SJSA1 (cell line): ENCODE data around the gene YOD1. TPM values are rescaled to one million over a fixed set of nuclear protein-coding genes. Genes with fewer than 3 reads are reported as not detected.
A peak's percentile ranks its signal among the peaks of the same experiment; 100 is the strongest.
"Not testable (repeated sequence)": the region's sequence is repeated elsewhere in the genome, so short reads cannot be mapped to it uniquely, and the experiment has no call there.

ENCODE experiments used
- DNase-seq, 2 experiments: peaks; one replicate each; pipeline ENCODE4 v3.0.0-alpha.2; 2015 to 2020; ENCODE audit warnings: low spot score in 2 of 2, low read depth in 1 of 2
- H3K27ac ChIP-seq: fragments of 250-450 bp; sonication (Bioruptor Pico); 2 replicates; pipeline ENCODE4 v1.5.1; 2020; ENCODE audit warnings: mild to moderate bottlenecking, moderate library complexity
- H3K27me3 ChIP-seq: fragments of 250-450 bp; sonication (Bioruptor Pico); replicated peaks from 2 replicates; pipeline ENCODE4 v1.5.1; 2020; ENCODE audit warnings: mild to moderate bottlenecking, moderate library complexity
- H3K36me3 ChIP-seq: fragments of 250-450 bp; sonication (Bioruptor Pico); 2 replicates; pipeline ENCODE4 v1.5.1; 2020; ENCODE audit warnings: mild to moderate bottlenecking
- H3K4me1 ChIP-seq: fragments of 250-450 bp; sonication (Bioruptor Pico); replicated peaks from 2 replicates; pipeline ENCODE4 v1.6.1; 2021; ENCODE audit warnings: mild to moderate bottlenecking
- H3K4me3 ChIP-seq: fragments of 250-450 bp; sonication (Bioruptor Pico); 2 replicates; pipeline ENCODE4 v1.5.1; 2020; ENCODE audit warnings: mild to moderate bottlenecking
- H3K9me3 ChIP-seq: fragments of 250-450 bp; sonication (Bioruptor Pico); replicated peaks from 2 replicates; pipeline ENCODE4 v1.5.1; 2020; ENCODE audit warnings: mild to moderate bottlenecking
- total RNA-seq: library from RNA; depleted of rRNA; stranded (reverse); fragments of >200 nt; shearing (Covaris generic); gene quantifications from 2 replicates; pipeline ENCODE4 v1.2.3, GENCODE V29; 2014

The YOD1 gene
- total RNA-seq, 1 experiment from 2014 or later, result 9.9 TPM

- H3K9me3 ChIP-seq, result no peaks in the 10 kb centered on the region
- H3K27me3 ChIP-seq, result no peaks in the 10 kb centered on the region
- peaks cover 20% of the 10 kb centered on the region for H3K4me1 ChIP-seq
- H3K36me3 ChIP-seq, result peaks cover 49% of the 10 kb centered on the region
- H3K27ac ChIP-seq, result peak overlapping the region; percentile 79
- H3K4me3 ChIP-seq, result peak overlapping the region; percentile 89
- DNase-seq, result peak in 1 of 2 experiments; percentile 62
Observed at GRCh38 chr1:207049974-207050391, 1.0 kb downstream of the YOD1 start.

- no peaks in the 10 kb centered on the region for H3K9me3 ChIP-seq
- peak overlapping the region; percentile 89 for H3K4me3 ChIP-seq
- H3K4me1 ChIP-seq, result peaks cover 20% of the 10 kb centered on the region
- H3K36me3 ChIP-seq, result peaks cover 49% of the 10 kb centered on the region
- H3K27me3 ChIP-seq, result no peaks in the 10 kb centered on the region
- no peak for DNase-seq
- H3K27ac ChIP-seq, result no peak overlapping the region
Observed at GRCh38 chr1:207049514-207049913, 1.5 kb downstream of the YOD1 start.

GRCh38 chr1:207049054-207049453, 2.0 kb downstream of the YOD1 start:
- no peaks in the 10 kb centered on the region for H3K9me3 ChIP-seq
- peaks cover 49% of the 10 kb centered on the region for H3K36me3 ChIP-seq
- H3K4me1 ChIP-seq, result peaks cover 20% of the 10 kb centered on the region
- no peak overlapping the region for H3K4me3 ChIP-seq
- no peaks in the 10 kb centered on the region for H3K27me3 ChIP-seq
- H3K27ac ChIP-seq, result no peak overlapping the region
- DNase-seq, result no peak

DNA sequence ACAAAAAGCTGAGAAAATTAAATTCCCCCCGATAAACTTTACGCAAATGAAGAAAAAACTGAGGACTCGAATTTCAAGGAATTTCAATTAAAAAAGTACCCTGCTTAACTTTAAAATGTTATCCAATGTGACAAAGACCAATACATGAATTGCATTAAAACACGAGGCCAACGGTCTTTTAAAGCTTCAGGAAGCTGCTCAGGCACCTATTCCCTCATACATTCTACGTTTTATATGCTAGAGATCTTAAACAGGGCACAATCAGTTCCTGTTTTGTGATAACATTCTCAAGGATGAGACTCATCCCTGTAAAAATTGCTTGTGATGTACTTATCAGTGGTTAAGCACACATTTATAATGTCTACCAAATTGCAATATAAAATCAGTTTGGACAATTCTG, 3.0 kb downstream of the YOD1 start:
- Histone ChIP-seq H3K4me1 (peaks cover 20% of the 10 kb centered on the region), H3K27ac (no peak overlapping the region), H3K36me3 (peaks cover 49% of the 10 kb centered on the region), H3K4me3 (no peak overlapping the region), H3K27me3 (no peaks in the 10 kb centered on the region), H3K9me3 (no peaks in the 10 kb centered on the region)
- DNase-seq, result no peak

- Histone ChIP-seq H3K4me3 (no peak overlapping the region), H3K9me3 (no peaks in the 10 kb centered on the region), H3K4me1 (peaks cover 20% of the 10 kb centered on the region), H3K27ac (no peak overlapping the region), H3K27me3 (no peaks in the 10 kb centered on the region), H3K36me3 (peaks cover 49% of the 10 kb centered on the region)
- no peak for DNase-seq
Observed at GRCh38 chr1:207047505-207047904, 3.5 kb downstream of the YOD1 start.

- Histone ChIP-seq H3K4me3 (no peak overlapping the region), H3K27ac (no peak overlapping the region), H3K36me3 (peaks cover 51% of the 10 kb centered on the region), H3K4me1 (peaks cover 7% of the 10 kb centered on the region), H3K27me3 (no peaks in the 10 kb centered on the region), H3K9me3 (no peaks in the 10 kb centered on the region)
- no peak for DNase-seq
Observed at GRCh38 chr1:207045453-207045852, 5.6 kb downstream of the YOD1 start.

DNA sequence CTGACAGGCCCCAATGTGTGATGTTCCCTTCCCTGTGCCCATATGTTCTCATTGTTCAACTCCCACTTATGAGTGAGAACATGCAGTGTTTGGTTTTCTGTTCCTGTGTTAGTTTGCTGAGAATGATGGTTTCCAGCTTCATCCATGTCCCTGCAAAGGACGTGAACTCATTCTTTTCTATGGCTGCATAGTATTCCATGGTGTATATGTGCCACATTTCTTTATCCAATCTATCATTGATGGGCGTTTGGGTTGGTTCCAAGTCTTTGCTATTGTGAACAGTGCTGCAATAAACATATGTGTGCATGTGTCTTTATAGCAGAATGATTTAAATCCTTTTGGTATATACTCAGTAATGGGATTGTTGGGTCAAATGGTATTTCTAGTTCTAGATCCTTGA, 9.6 kb downstream of the YOD1 start:
- H3K27me3 ChIP-seq, H3K9me3 ChIP-seq, H3K4me3 ChIP-seq, H3K27ac ChIP-seq, DNase-seq: not testable (repeated sequence)
- H3K4me1 ChIP-seq, result peaks cover 14% of the 10 kb centered on the region
- peaks cover 18% of the 10 kb centered on the region for H3K36me3 ChIP-seq

DNA sequence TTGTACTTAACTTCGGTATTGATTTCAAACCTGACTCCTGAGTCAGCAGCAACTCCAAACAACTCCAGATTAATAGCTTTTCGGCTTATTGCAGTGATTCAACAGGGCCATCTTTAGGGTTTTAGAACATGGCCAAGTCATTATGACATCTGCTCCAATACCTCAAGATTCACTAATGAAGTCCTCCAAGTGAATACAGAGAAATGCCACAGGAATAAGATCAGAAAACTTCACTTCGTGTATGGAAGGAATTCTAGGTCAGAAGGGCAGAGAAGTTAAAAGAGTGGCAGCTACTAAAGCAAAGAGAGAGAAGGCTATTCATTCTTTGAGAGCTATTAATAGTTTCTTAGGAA, 10.9 kb downstream of the YOD1 start:
- H3K4me3 ChIP-seq, result no peak overlapping the region
- no peaks in the 10 kb centered on the region for H3K27me3 ChIP-seq
- peak overlapping the region; percentile 19; the same call in 1 of the 2 replicates for H3K27ac ChIP-seq
- peaks cover 8% of the 10 kb centered on the region for H3K36me3 ChIP-seq
- peak in 1 of 2 experiments; percentile 37 for DNase-seq
- no peaks in the 10 kb centered on the region for H3K9me3 ChIP-seq
- H3K4me1 ChIP-seq, result peaks cover 18% of the 10 kb centered on the region

GRCh38 chr1:207039380-207040180, 11.4 kb downstream of the YOD1 start:
- Histone ChIP-seq H3K27ac (peak overlapping the region; percentile 19; the same call in 1 of the 2 replicates), H3K9me3 (no peaks in the 10 kb centered on the region), H3K4me1 (peaks cover 24% of the 10 kb centered on the region), H3K4me3 (no peak overlapping the region), H3K36me3 (peaks cover 6% of the 10 kb centered on the region; the same call in 1 of the 2 replicates), H3K27me3 (no peaks in the 10 kb centered on the region)
- DNase-seq, result no peak

GRCh38 chr1:207036865-207037264, 14.1 kb downstream of the YOD1 start:
- no peak for DNase-seq

GRCh38 chr1:207035877-207036551, 15.0 kb downstream of the YOD1 start:
- peaks cover 25% of the 10 kb centered on the region for H3K4me1 ChIP-seq

More at GRCh38 chr1:207036865-207037264, 14.1 kb downstream of the YOD1 start:
- no peaks in the 10 kb centered on the region; the same call in 1 of the 2 replicates for H3K27me3 ChIP-seq
- H3K4me1 ChIP-seq, result peaks cover 25% of the 10 kb centered on the region
- no peak overlapping the region for H3K4me3 ChIP-seq
- peaks cover 4% of the 10 kb centered on the region; the same call in 1 of the 2 replicates for H3K36me3 ChIP-seq
- H3K27ac ChIP-seq, result no peak overlapping the region
- H3K9me3 ChIP-seq, result no peaks in the 10 kb centered on the region

GRCh38 chr1:207034998-207035397, 16.0 kb downstream of the YOD1 start:
- no peak overlapping the region for H3K4me3 ChIP-seq
- no peaks in the 10 kb centered on the region; the same call in 1 of the 2 replicates for H3K27me3 ChIP-seq
- H3K36me3 ChIP-seq, result no peaks in the 10 kb centered on the region
- H3K4me1 ChIP-seq, result peaks cover 19% of the 10 kb centered on the region
- DNase-seq, result peak in 1 of 2 experiments; percentile 29
- H3K9me3 ChIP-seq, result no peaks in the 10 kb centered on the region
- H3K27ac ChIP-seq, result no peak overlapping the region

More at GRCh38 chr1:207035877-207036551, 15.0 kb downstream of the YOD1 start:
- DNase-seq, result no peak
- no peaks in the 10 kb centered on the region for H3K36me3 ChIP-seq
- H3K27ac ChIP-seq, result no peak overlapping the region
- H3K4me3 ChIP-seq, result no peak overlapping the region
- no peaks in the 10 kb centered on the region for H3K9me3 ChIP-seq
- H3K27me3 ChIP-seq, result no peaks in the 10 kb centered on the region; the same call in 1 of the 2 replicates

- H3K36me3 ChIP-seq, result no peaks in the 10 kb centered on the region
- H3K4me1 ChIP-seq, result peaks cover 21% of the 10 kb centered on the region
- H3K9me3 ChIP-seq, result no peaks in the 10 kb centered on the region
- no peak overlapping the region for H3K4me3 ChIP-seq
- H3K27ac ChIP-seq, result no peak overlapping the region
- DNase-seq, result no peak
- H3K27me3 ChIP-seq, result no peaks in the 10 kb centered on the region; the same call in 1 of the 2 replicates
Observed at GRCh38 chr1:207034208-207034607, 16.8 kb downstream of the YOD1 start.

DNA sequence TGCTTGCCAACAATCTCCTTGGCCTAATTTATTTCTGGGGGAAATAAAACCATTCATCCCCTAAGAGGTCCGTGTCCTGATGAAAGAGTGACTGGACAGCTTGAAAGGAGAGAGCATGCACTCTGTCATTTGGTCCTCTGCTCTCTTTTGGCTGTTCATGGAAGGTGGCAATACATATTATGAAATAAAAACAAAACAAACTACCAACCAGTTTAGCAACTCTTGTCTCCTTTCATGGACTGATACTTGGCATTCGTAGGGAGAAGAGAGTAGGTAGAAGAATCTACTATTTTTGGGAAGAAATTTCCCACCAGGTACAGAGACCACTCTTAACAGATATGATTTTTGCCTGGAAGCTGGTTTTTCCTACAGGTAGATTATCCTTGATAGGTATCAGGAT, 17.7 kb downstream of the YOD1 start:
- Histone ChIP-seq H3K36me3 (no peaks in the 10 kb centered on the region), H3K4me1 (peaks cover 21% of the 10 kb centered on the region), H3K27ac (no peak overlapping the region), H3K27me3 (no peaks in the 10 kb centered on the region; the same call in 1 of the 2 replicates), H3K9me3 (no peaks in the 10 kb centered on the region), H3K4me3 (no peak overlapping the region)
- DNase-seq, result no peak
